DOHH2 (cell line): ENCODE measurements around the gene DBNDD1.

Experiments
- H3F3A ChIP-seq: fragments of 200-600 bp; sonication (generic), shearing (Covaris generic); 2 replicates; pipeline ENCODE4 v1.6.0; 2016; ENCODE audit warnings: antibody characterized with exemption, mild to moderate bottlenecking; ENCODE audit not compliant: control insufficient read depth, insufficient read depth
- H3K27ac ChIP-seq: fragments of 200-600 bp; sonication (generic); 2 replicates; pipeline ENCODE4 v1.5.1; 2014; ENCODE audit warnings: low read depth, mild to moderate bottlenecking, low read length, moderate library complexity
- H3K27me3 ChIP-seq: fragments of 200-600 bp; sonication (generic); 2 replicates; pipeline ENCODE4 v1.6.1; 2014; ENCODE audit warnings: mild to moderate bottlenecking, low read length, mixed read lengths; ENCODE audit not compliant: control insufficient read depth
- H3K36me3 ChIP-seq: fragments of 200-600 bp; sonication (generic); 2 replicates; pipeline ENCODE4 v1.6.1; 2014; ENCODE audit warnings: mild to moderate bottlenecking, low read length, moderate library complexity, mixed read lengths; ENCODE audit not compliant: control insufficient read depth
- H3K4me1 ChIP-seq: fragments of 200-600 bp; sonication (generic); 2 replicates; pipeline ENCODE4 v1.6.1; 2014; ENCODE audit warnings: mild to moderate bottlenecking, low read length, mixed read lengths; ENCODE audit not compliant: control insufficient read depth
- H3K4me2 ChIP-seq: fragments of 200-600 bp; sonication (generic); 2 replicates; pipeline ENCODE4 v1.6.0; 2014; ENCODE audit warnings: mild to moderate bottlenecking, low read length, moderate library complexity
- H3K4me3 ChIP-seq: fragments of 200-600 bp; sonication (generic); 2 replicates; pipeline ENCODE4 v1.5.1; 2014; ENCODE audit warnings: mild to moderate bottlenecking, low read length, mixed read lengths
- H3K79me2 ChIP-seq: fragments of 200-600 bp; sonication (generic); 2 replicates; pipeline ENCODE4 v1.6.1; 2014; ENCODE audit warnings: mild to moderate bottlenecking, low read length, mixed read lengths; ENCODE audit not compliant: control insufficient read depth
- H3K9me2 ChIP-seq: fragments of 200-600 bp; sonication (generic); replicated peaks from 2 replicates; pipeline ENCODE4 v1.6.1; 2014; ENCODE audit warnings: mild to moderate bottlenecking, low read length, mixed read lengths; ENCODE audit not compliant: control insufficient read depth
- H3K9me3 ChIP-seq: fragments of 200-600 bp; sonication (generic); 2 replicates; pipeline ENCODE4 v1.6.1; 2014; ENCODE audit warnings: antibody characterized with exemption, low read length, mixed read lengths; ENCODE audit not compliant: control insufficient read depth, insufficient read depth
- H4K20me1 ChIP-seq: fragments of 200-600 bp; sonication (generic); 2 replicates; pipeline ENCODE4 v1.6.0; 2014; ENCODE audit warnings: low read depth, mild to moderate bottlenecking, antibody characterized with exemption, low read length, moderate library complexity; ENCODE audit not compliant: control insufficient read depth, insufficient read depth
- CTCF ChIP-seq: fragments of 200-600 bp; sonication (generic); IDR thresholded peaks from one replicate; pipeline ENCODE4 v1.5.1; 2014; ENCODE audit warnings: antibody characterized with exemption, mild to moderate bottlenecking, low read depth, low read length; ENCODE audit not compliant: poor library complexity, severe bottlenecking
- EZH2phosphoT487 ChIP-seq: fragments of 200-600 bp; sonication (generic); IDR thresholded peaks from 2 replicates; pipeline ENCODE4 v1.6.1; 2017; ENCODE audit warnings: borderline replicate concordance, mild to moderate bottlenecking, antibody characterized with exemption, low read length, moderate library complexity, mixed read lengths

The DBNDD1 gene

GRCh38 chr16:90035902-90036301 lies 16.6 kb upstream of the DBNDD1 start:
- H3F3A ChIP-seq, result no peaks in the 10 kb centered on the region
- no peak overlapping the region for H3K4me3 ChIP-seq
- TF ChIP-seq CTCF (no peak), EZH2phosphoT487 (no peak)
- H4K20me1 ChIP-seq, result no peaks in the 10 kb centered on the region
- H3K9me2 ChIP-seq, result no peaks in the 10 kb centered on the region
- peaks cover 10% of the 10 kb centered on the region for H3K27me3 ChIP-seq
- H3K9me3 ChIP-seq, result peaks cover 7% of the 10 kb centered on the region; the same call in 1 of the 2 replicates
- H3K4me2 ChIP-seq, result no peak overlapping the region
- H3K27ac ChIP-seq, result no peak overlapping the region
- no peaks in the 10 kb centered on the region for H3K79me2 ChIP-seq
- H3K36me3 ChIP-seq, result no peaks in the 10 kb centered on the region
- no peaks in the 10 kb centered on the region for H3K4me1 ChIP-seq

- no peaks in the 10 kb centered on the region for H3K79me2 ChIP-seq
- TF ChIP-seq CTCF (no peak), EZH2phosphoT487 (no peak)
- no peak overlapping the region for H3K27ac ChIP-seq
- peaks cover 7% of the 10 kb centered on the region; the same call in 1 of the 2 replicates for H3K9me3 ChIP-seq
- no peaks in the 10 kb centered on the region for H3F3A ChIP-seq
- no peak overlapping the region for H3K4me3 ChIP-seq
- H3K36me3 ChIP-seq, result no peaks in the 10 kb centered on the region
- H3K9me2 ChIP-seq, result no peaks in the 10 kb centered on the region
- H3K27me3 ChIP-seq, result peaks cover 10% of the 10 kb centered on the region
- H3K4me1 ChIP-seq, result no peaks in the 10 kb centered on the region
- no peak overlapping the region for H3K4me2 ChIP-seq
- H4K20me1 ChIP-seq, result no peaks in the 10 kb centered on the region
These were observed 15.2 kb upstream of the DBNDD1 start for GRCh38 chr16:90034504-90034903.

- no peak overlapping the region for H3K4me3 ChIP-seq
- H3K4me1 ChIP-seq, result no peaks in the 10 kb centered on the region
- no peaks in the 10 kb centered on the region for H3K9me2 ChIP-seq
- TF ChIP-seq CTCF (no peak), EZH2phosphoT487 (no peak)
- peaks cover 7% of the 10 kb centered on the region; the same call in 1 of the 2 replicates for H3K9me3 ChIP-seq
- H3F3A ChIP-seq, result no peaks in the 10 kb centered on the region
- H3K4me2 ChIP-seq, result no peak overlapping the region
- no peaks in the 10 kb centered on the region for H3K79me2 ChIP-seq
- H4K20me1 ChIP-seq, result no peaks in the 10 kb centered on the region
- no peak overlapping the region for H3K27ac ChIP-seq
- peaks cover 16% of the 10 kb centered on the region for H3K27me3 ChIP-seq
- H3K36me3 ChIP-seq, result no peaks in the 10 kb centered on the region
These were observed 14.1 kb upstream of the DBNDD1 start for GRCh38 chr16:90033387-90033786.

- Histone ChIP-seq H3K79me2 (no peaks in the 10 kb centered on the region), H3K4me1 (no peaks in the 10 kb centered on the region), H3K9me2 (no peaks in the 10 kb centered on the region), H3K4me3 (no peak overlapping the region), H3K9me3 (peaks cover 7% of the 10 kb centered on the region; the same call in 1 of the 2 replicates), H3K27me3 (peaks cover 16% of the 10 kb centered on the region), H3K27ac (no peak overlapping the region), H3K36me3 (no peaks in the 10 kb centered on the region), H3K4me2 (no peak overlapping the region), H3F3A (no peaks in the 10 kb centered on the region), H4K20me1 (no peaks in the 10 kb centered on the region)
- TF ChIP-seq EZH2phosphoT487, result no peak
- TF ChIP-seq CTCF, result no peak
These were observed 13.5 kb upstream of the DBNDD1 start for GRCh38 chr16:90032674-90033331.
